ENCODE data around the gene PDZK1. TPM values are rescaled to one million over a fixed set of nuclear protein-coding genes. Genes with fewer than 3 reads are reported as not detected.

PDZK1 gene
- total and polyA plus RNA-seq, 8 donors = 0.13 to 5.1 (median 2.7) TPM; not detected in 2

DNA sequence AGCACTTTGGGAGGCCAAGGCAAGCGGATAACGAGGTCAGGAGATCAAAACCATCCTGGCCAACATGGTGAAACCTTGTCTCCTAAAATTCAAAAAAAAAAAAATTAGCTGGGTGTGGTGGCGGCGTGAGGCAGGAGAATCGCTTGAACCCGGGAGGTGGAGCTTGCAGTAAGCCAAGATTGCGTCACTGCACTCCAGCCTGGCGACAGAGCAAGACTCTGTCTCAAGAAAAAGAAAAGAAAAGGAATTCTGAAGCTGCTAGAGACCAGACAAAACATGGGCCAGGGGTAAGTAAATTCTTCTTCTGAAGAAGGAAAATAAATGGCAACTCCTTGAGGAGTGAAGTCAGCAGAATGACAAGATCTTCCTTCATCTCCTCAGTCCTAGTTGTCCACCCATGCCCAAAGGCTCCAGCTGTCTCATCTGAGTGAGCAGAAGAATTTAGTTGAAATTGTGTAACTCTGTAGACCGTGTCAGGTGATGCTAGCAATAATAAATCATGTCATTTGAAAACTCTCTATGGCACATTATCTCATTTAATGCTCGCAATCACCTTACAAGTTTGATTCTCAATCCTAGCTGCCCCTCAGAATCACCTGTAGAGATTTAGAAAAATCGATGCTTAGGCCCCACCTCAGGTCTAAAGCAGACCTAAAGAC, 14.3 kb downstream of the PDZK1 start:
- no peak overlapping the region for H3K4me3 ChIP-seq
- no peaks in the 10 kb centered on the region for H3K36me3 ChIP-seq
- no peak for DNase-seq
- H3K27ac ChIP-seq = no peak overlapping the region
- WGBS, 5 donors = 89 to 95% (median 92%) methylated on average over 11 of the region's 11 CpGs
- no peaks in the 10 kb centered on the region for H3K27me3 ChIP-seq
- H3K4me1 ChIP-seq = peaks cover 0 to 18% (median 12%) of the 10 kb centered on the region in 4 donors
- TF ChIP-seq EP300 (IDR thresholded peaks at IDR 0.05) (no peak), POLR2AphosphoS5 (IDR thresholded peaks at IDR 0.05) (no peak), POLR2A (IDR thresholded peaks at IDR 0.05) (no peak)
- TF ChIP-seq, protein P1, sequence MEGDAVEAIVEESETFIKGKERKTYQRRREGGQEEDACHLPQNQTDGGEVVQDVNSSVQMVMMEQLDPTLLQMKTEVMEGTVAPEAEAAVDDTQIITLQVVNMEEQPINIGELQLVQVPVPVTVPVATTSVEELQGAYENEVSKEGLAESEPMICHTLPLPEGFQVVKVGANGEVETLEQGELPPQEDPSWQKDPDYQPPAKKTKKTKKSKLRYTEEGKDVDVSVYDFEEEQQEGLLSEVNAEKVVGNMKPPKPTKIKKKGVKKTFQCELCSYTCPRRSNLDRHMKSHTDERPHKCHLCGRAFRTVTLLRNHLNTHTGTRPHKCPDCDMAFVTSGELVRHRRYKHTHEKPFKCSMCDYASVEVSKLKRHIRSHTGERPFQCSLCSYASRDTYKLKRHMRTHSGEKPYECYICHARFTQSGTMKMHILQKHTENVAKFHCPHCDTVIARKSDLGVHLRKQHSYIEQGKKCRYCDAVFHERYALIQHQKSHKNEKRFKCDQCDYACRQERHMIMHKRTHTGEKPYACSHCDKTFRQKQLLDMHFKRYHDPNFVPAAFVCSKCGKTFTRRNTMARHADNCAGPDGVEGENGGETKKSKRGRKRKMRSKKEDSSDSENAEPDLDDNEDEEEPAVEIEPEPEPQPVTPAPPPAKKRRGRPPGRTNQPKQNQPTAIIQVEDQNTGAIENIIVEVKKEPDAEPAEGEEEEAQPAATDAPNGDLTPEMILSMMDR (IDR thresholded peaks at IDR 0.05) = no peak
- H3K9me3 ChIP-seq = no peaks in the 10 kb centered on the region
- intact Hi-C loops (cut with DNase I; ENCODE audit: low total_unique reads) = no loop called here

DNA sequence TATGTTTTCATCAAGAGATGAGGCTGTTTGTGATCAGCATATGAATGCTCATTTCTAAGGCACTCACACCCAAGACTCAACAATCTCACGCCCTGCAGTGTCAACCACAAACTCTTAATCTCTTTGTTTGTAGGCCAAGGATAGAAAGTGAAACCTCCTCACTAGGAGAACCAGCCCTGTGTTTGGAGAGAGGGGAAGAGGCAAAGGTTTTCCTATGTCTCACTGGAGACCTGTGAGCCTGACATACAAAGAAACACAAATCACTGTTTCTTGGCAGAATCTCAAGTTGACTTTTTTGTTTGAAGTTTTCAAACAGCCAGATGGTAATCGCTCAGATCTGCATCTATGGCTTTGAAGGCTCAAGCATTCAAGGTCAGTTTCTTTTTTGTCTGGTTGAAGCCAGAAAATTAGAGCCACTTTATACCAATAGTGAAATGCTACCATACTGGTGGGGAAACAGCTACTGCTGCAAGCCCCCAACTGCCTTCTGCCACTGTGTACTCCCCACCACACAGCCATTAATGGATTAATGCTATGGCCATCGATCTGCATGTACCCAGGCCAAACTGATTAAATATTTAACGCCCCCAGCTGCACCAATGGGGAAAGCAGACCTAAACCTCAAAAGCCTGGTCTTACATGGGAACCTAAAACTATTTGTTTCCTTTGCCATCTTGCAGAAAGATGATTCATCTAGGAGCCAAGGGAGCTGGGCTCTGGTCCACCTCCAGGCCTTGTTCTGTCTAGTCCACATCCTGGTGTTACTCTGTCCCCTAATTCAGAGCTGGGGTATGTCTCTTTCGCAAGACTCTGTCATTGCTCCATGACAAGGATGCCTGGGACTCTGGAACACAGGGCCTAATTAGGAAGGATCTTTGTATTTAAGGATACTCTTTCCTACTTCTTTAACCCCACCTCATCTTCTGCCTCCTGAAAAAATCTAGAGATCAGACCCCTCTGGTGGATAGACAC, 16.3 kb downstream of the PDZK1 start:
- Histone ChIP-seq H3K36me3 (no peaks in the 10 kb centered on the region), H3K27me3 (no peaks in the 10 kb centered on the region), H3K27ac (no peak overlapping the region), H3K4me3 (no peak overlapping the region), H3K4me1 (peaks cover 0 to 18% (median 12%) of the 10 kb centered on the region in 4 donors), H3K9me3 (no peaks in the 10 kb centered on the region)
- peak in 1 of 2 donors; percentile 71 for DNase-seq
- 50 to 61% (median 55%) methylated on average over 5 of the region's 5 CpGs for WGBS, 5 donors
- TF ChIP-seq, protein P1 (IDR thresholded peaks at IDR 0.05) = no peak
- TF ChIP-seq EP300 (IDR thresholded peaks at IDR 0.05) (no peak), POLR2AphosphoS5 (IDR thresholded peaks at IDR 0.05) (no peak), POLR2A (IDR thresholded peaks at IDR 0.05) (no peak)
- intact Hi-C loops (cut with DNase I; ENCODE audit: low total_unique reads) = no loop called here

DNA sequence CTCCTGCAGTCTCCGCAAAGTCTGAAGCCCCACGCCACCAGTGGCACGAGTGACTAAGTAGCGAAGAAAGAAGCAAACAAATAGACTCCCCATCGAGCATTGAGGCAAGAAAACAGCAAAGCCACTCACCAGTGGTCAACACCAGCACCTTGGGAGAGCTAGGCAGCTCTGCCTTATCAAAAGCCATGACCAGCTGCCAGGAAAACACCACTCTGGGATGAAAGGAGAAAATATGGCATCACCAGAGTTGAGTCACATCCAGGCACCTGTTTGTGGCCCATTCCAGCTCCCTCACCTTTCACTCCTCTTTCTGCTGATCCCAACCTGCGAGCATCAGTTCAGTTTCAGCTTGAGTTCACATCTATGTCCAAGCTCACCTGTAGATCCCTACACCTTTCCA, 17.2 kb downstream of the PDZK1 start:
- DNase-seq = no peak
- Histone ChIP-seq H3K4me1 (peaks cover 0 to 18% (median 12%) of the 10 kb centered on the region in 4 donors), H3K27ac (no peak overlapping the region), H3K36me3 (no peaks in the 10 kb centered on the region), H3K9me3 (no peaks in the 10 kb centered on the region), H3K4me3 (no peak overlapping the region), H3K27me3 (no peaks in the 10 kb centered on the region)
- 90 to 94% (median 92%) methylated on average over 6 of the region's 6 CpGs for WGBS, 5 donors
- intact Hi-C loops (cut with DNase I; ENCODE audit: low total_unique reads) = no loop called here
- TF ChIP-seq POLR2AphosphoS5 (IDR thresholded peaks at IDR 0.05) (no peak), EP300 (IDR thresholded peaks at IDR 0.05) (no peak), POLR2A (IDR thresholded peaks at IDR 0.05) (no peak)
- TF ChIP-seq, protein P1 (IDR thresholded peaks at IDR 0.05) = no peak

DNA sequence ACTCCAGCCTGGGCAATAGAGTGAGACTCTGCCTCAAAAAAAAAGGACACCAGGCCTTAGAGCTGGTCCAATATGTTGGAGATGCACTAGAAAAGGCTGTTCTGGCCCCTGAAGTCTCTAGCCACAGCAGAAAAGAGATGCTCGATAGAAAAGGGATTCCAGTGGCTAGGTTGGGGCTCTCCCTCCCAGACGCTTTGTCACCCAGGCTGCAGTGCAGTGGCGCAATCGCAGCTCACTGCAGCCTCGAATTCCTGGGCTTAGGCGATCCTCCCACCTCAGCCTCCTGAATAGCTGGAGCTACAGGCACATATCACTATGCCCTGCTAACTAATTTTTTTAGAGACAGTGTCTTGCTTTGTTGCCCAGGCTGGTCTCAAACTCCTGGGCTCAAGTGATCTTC, 18.2 kb downstream of the PDZK1 start:
- Histone ChIP-seq H3K4me3 (no peak overlapping the region), H3K36me3 (no peaks in the 10 kb centered on the region), H3K27ac (no peak overlapping the region), H3K27me3 (no peaks in the 10 kb centered on the region), H3K4me1 (peaks cover 0 to 18% (median 12%) of the 10 kb centered on the region in 4 donors), H3K9me3 (no peaks in the 10 kb centered on the region)
- TF ChIP-seq EP300 (IDR thresholded peaks at IDR 0.05) (no peak), POLR2A (IDR thresholded peaks at IDR 0.05) (no peak), POLR2AphosphoS5 (IDR thresholded peaks at IDR 0.05) (no peak)
- TF ChIP-seq, protein P1 (IDR thresholded peaks at IDR 0.05) = no peak
- DNase-seq = no peak
- 91 to 100% (median 94%) methylated on average over 5 to 6 of the region's 6 CpGs for WGBS, 5 donors
- intact Hi-C loops (cut with DNase I; ENCODE audit: low total_unique reads) = no loop called here
